Measurements from ENCODE around the gene FAT2.

FAT2 gene

DNA sequence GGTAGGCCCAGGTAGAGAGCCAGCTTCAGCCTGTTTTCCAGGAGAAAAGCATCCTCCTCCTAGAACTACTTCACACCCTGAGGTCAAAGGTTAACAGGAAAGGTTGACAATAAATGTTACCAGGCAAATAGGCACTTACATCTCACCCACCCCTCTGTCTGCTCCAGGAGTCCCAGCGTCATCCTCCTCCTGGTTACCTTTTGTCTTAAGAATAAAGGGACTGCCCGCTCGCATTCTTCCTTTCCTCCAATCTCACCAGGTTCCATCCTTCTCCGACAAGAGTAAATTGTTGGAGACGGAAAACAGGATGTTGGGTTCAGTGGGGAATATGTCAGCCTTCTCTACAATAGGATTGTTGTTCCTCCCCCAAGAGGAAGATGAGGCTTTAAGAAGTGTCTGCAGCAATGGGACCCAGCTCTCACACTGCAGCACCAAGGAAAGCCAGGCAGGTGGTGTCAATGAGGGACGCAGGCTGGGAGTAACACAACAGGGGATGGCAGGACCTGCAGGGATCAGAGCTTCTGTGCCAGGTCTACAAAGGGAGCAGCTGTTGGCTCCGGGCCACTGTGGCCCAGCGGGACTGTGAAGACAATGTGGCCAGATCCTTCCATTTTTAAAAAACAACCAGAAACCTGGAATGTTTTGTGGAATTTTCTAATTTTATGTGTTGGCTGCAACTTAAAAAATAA is 29.0 kb downstream of the FAT2 start:
- H3K4me3 ChIP-seq (ENCODE audit: low read length) = no peak overlapping the region
- no peaks in the 10 kb centered on the region for H3K27me3 ChIP-seq (ENCODE audit: insufficient read depth, low read length)
- no peak overlapping the region for H3K9ac ChIP-seq (ENCODE audit: low read depth, low read length)
- no peaks in the 10 kb centered on the region for H3K4me1 ChIP-seq (ENCODE audit: insufficient read depth, low read length)
- H3K36me3 ChIP-seq (ENCODE audit: insufficient read depth, low read depth, low read length) = no peaks in the 10 kb centered on the region
- no peaks in the 10 kb centered on the region for H3K9me3 ChIP-seq (ENCODE audit: insufficient read depth, low read depth, low read length)
- no peak overlapping the region for H3K27ac ChIP-seq (ENCODE audit: low read length)

DNA sequence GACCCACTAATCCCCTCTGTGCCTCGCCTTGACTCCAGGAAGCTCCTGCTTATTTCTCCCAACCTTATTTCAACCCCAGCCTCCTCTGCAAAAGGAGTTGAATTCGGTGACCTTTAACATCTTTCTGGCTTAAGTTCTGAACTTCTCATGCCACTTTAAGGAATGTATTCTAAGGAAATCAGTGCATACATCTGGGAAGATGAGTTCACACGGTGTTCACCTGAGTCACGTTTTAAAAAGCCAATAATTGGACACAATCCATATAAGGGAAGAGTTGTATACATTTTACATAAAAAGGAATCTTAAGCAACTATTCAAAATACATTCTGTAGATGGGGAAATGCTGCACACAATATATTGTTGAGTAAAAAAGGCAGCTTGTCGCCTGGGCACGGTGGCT is 33.2 kb downstream of the FAT2 start:
- Histone ChIP-seq H3K4me1 (ENCODE audit: insufficient read depth, low read length) (no peaks in the 10 kb centered on the region), H3K9ac (ENCODE audit: low read depth, low read length) (no peak overlapping the region), H3K36me3 (ENCODE audit: insufficient read depth, low read depth, low read length) (no peaks in the 10 kb centered on the region), H3K27ac (ENCODE audit: low read length) (no peak overlapping the region), H3K9me3 (ENCODE audit: insufficient read depth, low read depth, low read length) (no peaks in the 10 kb centered on the region), H3K4me3 (ENCODE audit: low read length) (no peak overlapping the region), H3K27me3 (ENCODE audit: insufficient read depth, low read length) (no peaks in the 10 kb centered on the region)

DNA sequence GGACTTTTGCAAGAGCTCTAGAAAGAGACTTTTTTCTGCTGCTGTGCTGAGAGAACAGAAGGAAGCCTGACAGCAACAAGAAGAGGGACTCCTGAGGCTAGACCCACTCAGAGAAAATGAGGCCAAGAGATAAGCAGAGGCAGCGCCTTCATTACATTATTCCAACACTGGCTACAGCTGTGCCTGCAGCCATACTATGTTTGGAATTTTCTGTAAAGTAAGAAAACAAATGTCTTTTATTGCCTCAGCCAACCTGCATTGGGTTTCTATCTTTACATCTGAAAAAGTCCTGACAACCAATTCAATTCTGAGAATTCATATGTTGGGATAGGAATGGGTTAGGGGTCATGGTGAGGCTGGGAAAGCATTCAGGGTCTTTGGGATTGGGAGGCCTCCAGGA is 33.7 kb downstream of the FAT2 start:
- H3K27ac ChIP-seq (ENCODE audit: low read length) = no peak overlapping the region
- H3K36me3 ChIP-seq (ENCODE audit: insufficient read depth, low read depth, low read length) = no peaks in the 10 kb centered on the region
- no peak overlapping the region for H3K9ac ChIP-seq (ENCODE audit: low read depth, low read length)
- H3K27me3 ChIP-seq (ENCODE audit: insufficient read depth, low read length) = no peaks in the 10 kb centered on the region
- no peaks in the 10 kb centered on the region for H3K9me3 ChIP-seq (ENCODE audit: insufficient read depth, low read depth, low read length)
- no peaks in the 10 kb centered on the region for H3K4me1 ChIP-seq (ENCODE audit: insufficient read depth, low read length)
- H3K4me3 ChIP-seq (ENCODE audit: low read length) = no peak overlapping the region

DNA sequence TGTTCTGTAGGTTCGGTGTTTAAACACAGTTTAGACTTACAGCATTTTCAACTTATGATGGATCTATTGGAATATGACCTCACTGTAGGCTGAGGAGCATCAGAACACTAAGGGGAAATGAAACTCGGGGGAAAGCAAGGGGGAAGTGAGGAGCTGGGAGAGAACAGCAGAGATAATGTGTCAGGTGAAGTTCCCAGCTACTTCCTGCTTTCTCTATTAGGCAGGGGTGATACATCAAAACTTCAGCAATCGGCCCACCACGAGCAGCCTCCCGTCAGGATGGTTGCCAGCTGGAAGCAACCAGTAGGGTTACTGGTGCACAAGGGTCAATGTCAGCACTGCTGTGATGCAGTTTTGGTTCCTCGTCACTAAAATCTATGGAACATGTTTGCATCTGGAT is 34.3 kb downstream of the FAT2 start:
- Histone ChIP-seq H3K27me3 (ENCODE audit: insufficient read depth, low read length) (no peaks in the 10 kb centered on the region), H3K36me3 (ENCODE audit: insufficient read depth, low read depth, low read length) (no peaks in the 10 kb centered on the region), H3K4me3 (ENCODE audit: low read length) (no peak overlapping the region), H3K4me1 (ENCODE audit: insufficient read depth, low read length) (no peaks in the 10 kb centered on the region), H3K9ac (ENCODE audit: low read depth, low read length) (no peak overlapping the region), H3K9me3 (ENCODE audit: insufficient read depth, low read depth, low read length) (no peaks in the 10 kb centered on the region), H3K27ac (ENCODE audit: low read length) (no peak overlapping the region)

DNA sequence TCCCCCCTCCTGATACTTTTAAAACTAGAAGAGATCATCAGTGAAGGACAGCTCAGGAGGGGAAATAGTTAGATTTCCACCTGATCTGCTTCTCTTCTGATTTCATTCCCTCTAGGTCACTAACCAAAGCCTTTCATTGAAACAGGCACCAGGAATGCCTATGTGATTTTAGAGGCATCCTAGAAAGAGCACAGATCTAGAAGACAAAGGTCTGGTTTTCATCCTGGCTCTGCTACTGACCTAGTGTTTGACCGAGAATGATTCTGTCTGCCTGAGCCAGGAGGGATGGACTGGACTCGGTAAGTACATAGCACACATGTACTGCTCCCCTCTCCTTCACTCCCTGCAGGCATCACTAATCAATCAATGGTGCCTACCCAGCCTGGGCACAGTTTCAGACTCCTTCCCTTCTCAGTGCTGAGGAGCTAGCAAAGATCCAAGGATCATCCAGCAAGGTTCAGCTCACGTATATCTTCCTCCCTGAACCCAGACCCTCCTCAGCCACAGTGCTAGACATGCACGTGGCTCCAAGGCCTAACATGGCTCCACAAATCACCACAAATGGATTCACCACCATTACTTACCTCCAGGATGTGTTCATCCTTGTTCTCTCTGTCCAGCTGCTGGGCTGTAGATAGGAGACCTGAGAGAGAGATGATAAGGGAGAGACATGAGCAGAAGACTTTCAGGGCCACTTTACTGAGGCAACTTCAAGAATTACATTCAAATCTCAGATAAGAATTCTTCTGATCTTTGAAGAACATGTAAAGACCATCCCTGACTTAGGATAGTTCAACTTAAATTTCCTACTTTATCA is 35.2 kb downstream of the FAT2 start:
- H3K4me3 ChIP-seq (ENCODE audit: low read length) = no peak overlapping the region

DNA sequence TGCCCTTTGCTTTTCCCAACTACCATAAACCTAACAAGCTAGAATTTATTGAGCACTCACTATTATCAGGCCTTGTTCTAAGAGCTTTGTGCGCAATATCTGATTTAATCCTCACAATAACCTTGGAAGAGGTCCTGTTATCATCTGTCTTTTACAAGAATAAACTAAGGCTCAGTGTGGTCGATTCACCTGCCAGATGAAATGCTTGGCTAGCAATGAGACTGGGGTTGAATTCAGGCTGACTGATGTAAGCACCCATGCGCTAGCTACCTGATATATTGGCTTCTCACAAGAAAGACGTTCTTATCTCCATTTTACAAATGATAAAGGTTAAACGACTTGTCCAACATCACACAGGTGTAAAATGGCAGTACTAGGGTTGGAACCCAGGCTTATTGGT is 37.4 kb downstream of the FAT2 start:
- Histone ChIP-seq H3K27me3 (ENCODE audit: insufficient read depth, low read length) (no peaks in the 10 kb centered on the region), H3K36me3 (ENCODE audit: insufficient read depth, low read depth, low read length) (no peaks in the 10 kb centered on the region), H3K27ac (ENCODE audit: low read length) (no peak overlapping the region), H3K4me3 (ENCODE audit: low read length) (no peak overlapping the region), H3K4me1 (ENCODE audit: insufficient read depth, low read length) (no peaks in the 10 kb centered on the region), H3K9me3 (ENCODE audit: insufficient read depth, low read depth, low read length) (no peaks in the 10 kb centered on the region), H3K9ac (ENCODE audit: low read depth, low read length) (no peak overlapping the region)

More for the DNA sequence above, 35.2 kb downstream of the FAT2 start:
- no peaks in the 10 kb centered on the region for H3K4me1 ChIP-seq (ENCODE audit: insufficient read depth, low read length)
- no peaks in the 10 kb centered on the region for H3K9me3 ChIP-seq (ENCODE audit: insufficient read depth, low read depth, low read length)
- H3K27me3 ChIP-seq (ENCODE audit: insufficient read depth, low read length) = no peaks in the 10 kb centered on the region
- no peaks in the 10 kb centered on the region for H3K36me3 ChIP-seq (ENCODE audit: insufficient read depth, low read depth, low read length)
- no peak overlapping the region for H3K9ac ChIP-seq (ENCODE audit: low read depth, low read length)
- no peak overlapping the region for H3K27ac ChIP-seq (ENCODE audit: low read length)

DNA sequence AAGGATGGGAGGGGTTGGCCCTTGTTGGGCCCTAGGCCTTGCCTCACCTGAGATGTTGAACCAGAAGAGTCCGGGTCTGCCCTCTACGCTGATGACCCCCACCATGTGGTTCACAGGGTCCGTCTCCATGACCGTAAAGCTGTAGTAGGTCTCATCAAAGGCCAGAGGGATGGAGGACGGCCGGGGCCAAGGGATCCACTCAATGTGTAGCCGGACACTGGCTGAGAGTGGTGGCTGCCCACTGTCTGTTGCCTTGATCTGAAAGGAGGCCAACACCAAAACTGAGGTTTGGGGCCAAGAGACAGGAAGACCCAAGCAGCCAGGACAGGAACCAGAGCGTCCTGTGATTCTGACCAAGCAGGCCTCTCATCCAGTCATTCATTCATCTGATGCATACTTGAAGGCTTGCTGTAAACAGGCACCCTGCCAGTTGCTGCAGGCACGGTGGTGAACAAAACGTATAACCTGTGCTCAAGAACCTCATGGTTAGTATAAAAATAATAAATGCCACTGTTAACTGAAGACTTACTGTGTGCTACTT is 37.9 kb downstream of the FAT2 start:
- Histone ChIP-seq H3K4me1 (ENCODE audit: insufficient read depth, low read length) (no peaks in the 10 kb centered on the region), H3K9ac (ENCODE audit: low read depth, low read length) (no peak overlapping the region), H3K36me3 (ENCODE audit: insufficient read depth, low read depth, low read length) (no peaks in the 10 kb centered on the region), H3K9me3 (ENCODE audit: insufficient read depth, low read depth, low read length) (no peaks in the 10 kb centered on the region), H3K4me3 (ENCODE audit: low read length) (no peak overlapping the region), H3K27ac (ENCODE audit: low read length) (no peak overlapping the region), H3K27me3 (ENCODE audit: insufficient read depth, low read length) (no peaks in the 10 kb centered on the region)

DNA sequence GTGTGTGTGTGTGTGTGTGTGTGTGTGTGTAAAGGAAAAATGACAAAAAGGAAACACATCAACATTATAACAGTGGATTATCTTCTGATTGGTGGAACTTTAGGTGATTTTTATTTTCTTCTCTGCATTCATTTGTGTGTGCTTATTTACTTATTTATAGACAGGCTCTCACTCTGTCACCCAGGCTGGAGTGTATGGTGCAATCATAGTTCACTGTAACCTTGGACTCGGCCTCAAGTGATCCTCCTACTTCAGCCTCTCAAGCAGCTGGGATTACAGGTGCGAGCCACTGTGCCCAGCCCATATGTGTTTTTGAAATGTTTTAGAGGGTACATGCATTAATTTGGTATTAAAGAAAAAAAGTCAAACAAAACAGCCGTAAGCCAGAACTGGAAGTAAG is 39.1 kb downstream of the FAT2 start:
- Histone ChIP-seq H3K9ac (ENCODE audit: low read depth, low read length) (no peak overlapping the region), H3K4me1 (ENCODE audit: insufficient read depth, low read length) (peaks cover 4% of the 10 kb centered on the region; the same call in 1 of the 2 replicates), H3K9me3 (ENCODE audit: insufficient read depth, low read depth, low read length) (no peaks in the 10 kb centered on the region), H3K4me3 (ENCODE audit: low read length) (no peak overlapping the region), H3K27ac (ENCODE audit: low read length) (no peak overlapping the region), H3K36me3 (ENCODE audit: insufficient read depth, low read depth, low read length) (no peaks in the 10 kb centered on the region), H3K27me3 (ENCODE audit: insufficient read depth, low read length) (no peaks in the 10 kb centered on the region)

DNA sequence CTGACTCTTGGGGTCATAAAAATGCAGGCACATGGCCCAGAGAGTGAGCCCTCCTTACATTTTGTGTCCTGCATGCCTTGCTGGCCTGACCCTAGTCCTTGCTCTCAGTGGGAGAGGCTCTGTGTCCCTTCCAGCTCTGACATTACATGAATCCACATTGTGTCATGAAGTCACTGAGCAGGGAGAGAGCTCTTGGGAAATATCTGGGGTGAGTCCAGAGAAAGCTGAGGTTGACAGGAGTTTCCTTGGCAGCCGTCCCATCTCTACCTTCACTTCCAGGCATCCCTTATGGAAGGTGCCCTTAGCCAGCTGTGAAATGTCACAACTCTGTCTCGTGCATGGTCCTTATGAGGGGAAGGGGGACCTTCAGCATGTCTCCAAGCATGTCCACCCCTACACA is 41.0 kb downstream of the FAT2 start:
- H3K27ac ChIP-seq (ENCODE audit: low read length) = no peak overlapping the region
- H3K36me3 ChIP-seq (ENCODE audit: insufficient read depth, low read depth, low read length) = no peaks in the 10 kb centered on the region
- H3K9ac ChIP-seq (ENCODE audit: low read depth, low read length) = no peak overlapping the region
- H3K4me1 ChIP-seq (ENCODE audit: insufficient read depth, low read length) = peaks cover 5% of the 10 kb centered on the region; the same call in 1 of the 2 replicates
- H3K27me3 ChIP-seq (ENCODE audit: insufficient read depth, low read length) = no peaks in the 10 kb centered on the region
- no peak overlapping the region for H3K4me3 ChIP-seq (ENCODE audit: low read length)
- H3K9me3 ChIP-seq (ENCODE audit: insufficient read depth, low read depth, low read length) = no peaks in the 10 kb centered on the region

DNA sequence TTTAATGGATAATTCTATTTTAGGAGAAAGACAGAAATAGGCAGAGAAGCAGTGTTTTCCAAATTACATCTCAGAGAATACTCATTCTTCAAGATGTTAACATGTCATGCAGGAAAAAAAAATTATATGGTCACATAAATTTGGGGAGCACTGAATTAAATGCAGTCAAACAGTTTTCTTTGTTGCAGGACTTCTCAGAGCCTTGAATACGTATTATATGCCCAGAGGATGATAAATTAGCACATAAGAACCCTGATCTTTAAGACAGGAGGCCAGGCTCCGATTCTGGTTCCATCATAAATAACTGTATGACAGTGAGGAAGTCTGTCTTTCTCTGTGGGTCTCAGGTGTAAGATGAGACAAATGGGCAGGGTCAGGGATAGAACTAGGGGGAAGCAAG is 41.4 kb downstream of the FAT2 start:
- Histone ChIP-seq H3K4me3 (ENCODE audit: low read length) (no peak overlapping the region), H3K9me3 (ENCODE audit: insufficient read depth, low read depth, low read length) (no peaks in the 10 kb centered on the region), H3K27ac (ENCODE audit: low read length) (no peak overlapping the region), H3K4me1 (ENCODE audit: insufficient read depth, low read length) (peaks cover 5% of the 10 kb centered on the region; the same call in 1 of the 2 replicates), H3K27me3 (ENCODE audit: insufficient read depth, low read length) (no peaks in the 10 kb centered on the region; the same call in 1 of the 2 replicates), H3K36me3 (ENCODE audit: insufficient read depth, low read depth, low read length) (no peaks in the 10 kb centered on the region), H3K9ac (ENCODE audit: low read depth, low read length) (no peak overlapping the region)

DNA sequence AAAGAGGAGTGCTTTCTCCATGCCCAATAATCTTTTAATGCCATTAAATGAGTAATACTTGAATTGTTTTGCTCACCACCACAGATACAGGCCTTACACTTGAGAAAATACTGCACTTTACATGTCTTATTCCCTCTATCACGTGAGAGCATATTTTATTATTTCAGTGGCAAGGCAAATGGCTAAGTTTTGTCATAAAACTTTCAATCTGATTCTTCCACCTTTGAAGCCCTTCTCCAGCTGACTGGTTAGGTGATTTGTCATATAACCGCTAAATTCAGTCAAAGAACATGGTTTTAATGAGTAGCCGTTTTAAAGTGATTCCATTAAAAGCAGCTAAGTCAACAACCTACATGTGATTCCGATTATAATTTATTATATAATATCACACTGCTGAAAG is 43.8 kb downstream of the FAT2 start:
- H3K36me3 ChIP-seq (ENCODE audit: insufficient read depth, low read depth, low read length) = no peaks in the 10 kb centered on the region

DNA sequence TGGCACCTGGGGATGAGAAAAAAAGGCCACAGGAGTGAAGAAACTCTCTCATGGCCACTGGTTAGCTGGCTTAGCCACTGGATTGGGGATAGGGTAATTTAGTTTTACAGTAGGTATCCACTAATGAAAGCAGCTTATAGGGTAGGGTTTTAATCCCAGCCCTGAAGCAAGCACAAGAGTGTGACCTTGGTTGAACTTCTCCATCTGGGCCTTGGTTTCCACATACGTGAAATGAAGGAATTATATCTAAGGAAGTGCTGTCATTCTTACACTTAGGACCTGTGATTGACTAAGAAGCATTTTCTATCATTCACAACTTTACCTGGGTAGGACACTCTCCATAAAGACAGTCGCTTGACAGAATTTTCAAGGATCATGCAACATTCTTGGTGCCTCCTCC is 49.6 kb downstream of the FAT2 start:
- Histone ChIP-seq H3K4me1 (ENCODE audit: insufficient read depth, low read length) (no peaks in the 10 kb centered on the region), H3K27me3 (ENCODE audit: insufficient read depth, low read length) (no peaks in the 10 kb centered on the region; the same call in 1 of the 2 replicates), H3K9ac (ENCODE audit: low read depth, low read length) (no peak overlapping the region), H3K4me3 (ENCODE audit: low read length) (no peak overlapping the region), H3K9me3 (ENCODE audit: insufficient read depth, low read depth, low read length) (no peaks in the 10 kb centered on the region), H3K36me3 (ENCODE audit: insufficient read depth, low read depth, low read length) (no peaks in the 10 kb centered on the region), H3K27ac (ENCODE audit: low read length) (no peak overlapping the region)

More for the DNA sequence above, 43.8 kb downstream of the FAT2 start:
- Histone ChIP-seq H3K9ac (ENCODE audit: low read depth, low read length) (no peak overlapping the region), H3K4me1 (ENCODE audit: insufficient read depth, low read length) (peaks cover 5% of the 10 kb centered on the region; the same call in 1 of the 2 replicates), H3K27ac (ENCODE audit: low read length) (no peak overlapping the region), H3K4me3 (ENCODE audit: low read length) (no peak overlapping the region), H3K9me3 (ENCODE audit: insufficient read depth, low read depth, low read length) (no peaks in the 10 kb centered on the region), H3K27me3 (ENCODE audit: insufficient read depth, low read length) (no peaks in the 10 kb centered on the region; the same call in 1 of the 2 replicates)
